DND-41 (cell line): ENCODE results near the gene ZNF451.

Experiments
- EZH2 ChIP-seq: IDR thresholded peaks from 3 replicates; pipeline ENCODE4 v1.6.1; 2012; ENCODE audit warnings: borderline replicate concordance, low read depth, mild to moderate bottlenecking, moderate library complexity, low read length, inconsistent platforms; ENCODE audit not compliant: severe bottlenecking
- TF ChIP-seq, protein P1 (sequence below): IDR thresholded peaks from 2 replicates; pipeline ENCODE4 v1.5.1; 2012; ENCODE audit warnings: borderline replicate concordance, low read length, moderate library complexity, mild to moderate bottlenecking; ENCODE audit not compliant: poor library complexity, severe bottlenecking; ENCODE audit errors: extremely low read depth

DNA sequence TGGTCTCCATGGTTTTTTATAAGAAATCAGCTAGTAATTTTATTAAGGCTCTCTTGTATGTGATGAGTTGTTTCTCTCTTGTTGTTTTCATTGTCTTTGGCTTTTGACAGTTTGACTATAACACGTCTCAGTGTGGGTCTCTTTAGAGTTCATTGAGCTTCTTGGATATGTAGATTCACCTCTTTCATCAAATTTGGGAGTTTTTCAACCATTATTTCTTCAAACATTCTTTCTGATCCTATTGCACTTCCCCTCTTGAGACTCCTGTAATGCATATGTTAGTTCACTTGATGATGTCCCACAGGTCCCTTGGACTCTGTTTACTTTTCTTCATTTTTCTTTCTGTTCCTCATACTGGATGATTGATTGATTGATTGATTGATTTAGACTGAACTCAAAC, 75.1 kb downstream of the ZNF451 start:
- TF ChIP-seq, protein P1, sequence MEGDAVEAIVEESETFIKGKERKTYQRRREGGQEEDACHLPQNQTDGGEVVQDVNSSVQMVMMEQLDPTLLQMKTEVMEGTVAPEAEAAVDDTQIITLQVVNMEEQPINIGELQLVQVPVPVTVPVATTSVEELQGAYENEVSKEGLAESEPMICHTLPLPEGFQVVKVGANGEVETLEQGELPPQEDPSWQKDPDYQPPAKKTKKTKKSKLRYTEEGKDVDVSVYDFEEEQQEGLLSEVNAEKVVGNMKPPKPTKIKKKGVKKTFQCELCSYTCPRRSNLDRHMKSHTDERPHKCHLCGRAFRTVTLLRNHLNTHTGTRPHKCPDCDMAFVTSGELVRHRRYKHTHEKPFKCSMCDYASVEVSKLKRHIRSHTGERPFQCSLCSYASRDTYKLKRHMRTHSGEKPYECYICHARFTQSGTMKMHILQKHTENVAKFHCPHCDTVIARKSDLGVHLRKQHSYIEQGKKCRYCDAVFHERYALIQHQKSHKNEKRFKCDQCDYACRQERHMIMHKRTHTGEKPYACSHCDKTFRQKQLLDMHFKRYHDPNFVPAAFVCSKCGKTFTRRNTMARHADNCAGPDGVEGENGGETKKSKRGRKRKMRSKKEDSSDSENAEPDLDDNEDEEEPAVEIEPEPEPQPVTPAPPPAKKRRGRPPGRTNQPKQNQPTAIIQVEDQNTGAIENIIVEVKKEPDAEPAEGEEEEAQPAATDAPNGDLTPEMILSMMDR = no peak
- TF ChIP-seq EZH2 = no peak
